ENCODE measurements around the gene ZNF655.
"Not testable (repeated sequence)": the region's sequence is repeated elsewhere in the genome, so short reads cannot be mapped to it uniquely, and the experiment has no call there.

GRCh38 chr7:99580778-99581332 is 22.4 kb downstream of the ZNF655 start:
- not testable (repeated sequence) for TF ChIP-seq CTCF (conservative IDR thresholded peaks at IDR 0.05 in 1 of 2, IDR thresholded peaks at IDR 0.05 in 1 of 2; ENCODE audit: extremely low read depth in 1 of 2, insufficient read depth in 1 of 2, low read depth in 1 of 2, low read length in 2 of 2); EZH2 (IDR thresholded peaks at IDR 0.05; ENCODE audit: borderline replicate concordance, low read length)
